ENCODE data around the gene TEKT4.
A peak's percentile ranks its signal among the peaks of the same experiment; 100 is the strongest.
"Not testable (repeated sequence)": the region's sequence is repeated elsewhere in the genome, so short reads cannot be mapped to it uniquely, and the experiment has no call there.

The TEKT4 gene

DNA sequence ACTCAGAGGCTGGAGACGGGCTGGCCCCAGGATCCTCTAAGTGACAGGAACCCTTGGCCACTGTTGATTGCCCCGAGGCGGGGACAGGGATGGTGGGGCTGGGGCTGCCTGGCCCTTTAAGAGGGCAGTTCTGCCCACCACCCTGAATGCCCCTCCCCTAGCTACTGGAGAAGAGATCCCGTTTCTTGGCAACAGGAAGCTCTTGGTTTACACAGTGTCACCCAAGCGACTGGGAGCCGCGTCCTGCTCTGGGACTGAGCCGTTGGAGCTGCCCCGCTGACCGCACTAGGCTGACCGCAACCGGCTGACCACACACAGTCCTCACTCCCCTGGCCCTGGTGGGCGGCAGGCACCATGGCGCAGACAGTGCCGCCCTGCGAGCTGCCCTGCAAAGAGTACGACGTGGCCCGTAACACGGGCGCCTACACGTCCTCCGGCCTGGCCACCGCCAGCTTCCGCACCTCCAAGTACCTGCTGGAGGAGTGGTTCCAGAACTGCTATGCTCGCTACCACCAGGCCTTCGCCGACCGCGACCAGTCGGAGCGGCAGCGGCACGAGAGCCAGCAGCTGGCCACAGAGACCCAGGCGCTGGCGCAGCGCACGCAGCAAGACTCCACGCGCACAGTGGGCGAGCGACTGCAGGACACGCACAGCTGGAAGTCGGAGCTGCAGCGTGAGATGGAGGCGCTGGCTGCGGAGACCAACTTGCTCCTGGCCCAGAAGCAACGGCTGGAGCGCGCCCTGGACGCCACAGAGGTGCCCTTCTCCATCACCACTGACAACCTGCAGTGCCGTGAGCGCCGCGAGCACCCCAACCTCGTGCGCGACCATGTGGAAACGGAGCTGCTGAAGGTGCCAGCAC, at the start of gene TEKT4:
Gene TEKT4, plus strand, starts transcription at position 205 of the 862 bp plus-strand sequence. Its CDS starts 150 bp downstream, at position 355.
- DNase-seq (ENCODE audit: low spot score) = no peak

- not testable (repeated sequence) for DNase-seq (ENCODE audit: low spot score)
Observed at GRCh38 chr2:94839224-94839623, 32.0 kb upstream of the TEKT4 start.

- DNase-seq (ENCODE audit: low spot score) = peak; percentile 16
Observed at GRCh38 chr2:94856856-94857255, 14.4 kb upstream of the TEKT4 start.

DNA sequence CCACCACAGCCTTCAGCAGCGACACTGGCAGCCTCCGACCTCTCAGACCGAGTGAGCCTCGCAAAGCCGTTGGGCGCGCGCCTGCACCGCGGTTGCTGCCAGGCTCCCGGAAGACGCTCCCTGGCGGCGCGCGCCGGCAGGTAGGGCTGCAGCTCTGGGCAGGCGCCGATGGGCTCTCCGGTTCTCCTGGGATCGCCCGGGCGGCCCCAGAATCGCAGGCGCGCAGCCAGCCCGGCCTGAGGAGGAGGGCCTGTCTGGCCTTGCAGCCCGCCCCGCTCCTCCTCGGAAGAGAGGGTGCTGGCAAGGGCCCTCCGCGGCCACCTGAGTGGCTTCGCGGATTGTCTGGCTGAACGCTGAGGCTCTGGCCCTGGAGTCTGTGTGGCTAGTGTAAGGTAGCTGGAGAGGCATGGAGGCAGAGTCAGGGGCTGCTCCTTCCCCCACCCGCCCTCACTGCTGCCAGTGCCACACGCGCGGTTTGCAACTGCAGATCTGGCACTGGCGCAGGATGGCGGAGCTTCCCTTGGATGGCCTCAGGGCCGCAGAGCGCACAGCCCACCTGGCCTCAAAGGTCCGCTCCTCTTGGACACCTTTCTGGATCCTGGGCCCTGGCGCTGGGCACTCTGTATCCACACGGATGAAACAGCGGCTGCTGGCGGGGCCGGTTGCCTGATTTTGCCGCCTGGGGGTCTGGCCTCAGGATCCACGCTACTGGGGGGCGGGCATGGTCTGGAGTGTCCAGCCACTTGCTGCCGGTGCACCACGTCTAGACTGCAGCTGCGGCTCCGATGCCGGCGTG, 13.7 kb upstream of the TEKT4 start:
- DNase-seq (ENCODE audit: low spot score) = peak; percentile 43

GRCh38 chr2:94858163-94858888, 12.9 kb upstream of the TEKT4 start:
- DNase-seq (ENCODE audit: low spot score) = peak; percentile 20

DNA sequence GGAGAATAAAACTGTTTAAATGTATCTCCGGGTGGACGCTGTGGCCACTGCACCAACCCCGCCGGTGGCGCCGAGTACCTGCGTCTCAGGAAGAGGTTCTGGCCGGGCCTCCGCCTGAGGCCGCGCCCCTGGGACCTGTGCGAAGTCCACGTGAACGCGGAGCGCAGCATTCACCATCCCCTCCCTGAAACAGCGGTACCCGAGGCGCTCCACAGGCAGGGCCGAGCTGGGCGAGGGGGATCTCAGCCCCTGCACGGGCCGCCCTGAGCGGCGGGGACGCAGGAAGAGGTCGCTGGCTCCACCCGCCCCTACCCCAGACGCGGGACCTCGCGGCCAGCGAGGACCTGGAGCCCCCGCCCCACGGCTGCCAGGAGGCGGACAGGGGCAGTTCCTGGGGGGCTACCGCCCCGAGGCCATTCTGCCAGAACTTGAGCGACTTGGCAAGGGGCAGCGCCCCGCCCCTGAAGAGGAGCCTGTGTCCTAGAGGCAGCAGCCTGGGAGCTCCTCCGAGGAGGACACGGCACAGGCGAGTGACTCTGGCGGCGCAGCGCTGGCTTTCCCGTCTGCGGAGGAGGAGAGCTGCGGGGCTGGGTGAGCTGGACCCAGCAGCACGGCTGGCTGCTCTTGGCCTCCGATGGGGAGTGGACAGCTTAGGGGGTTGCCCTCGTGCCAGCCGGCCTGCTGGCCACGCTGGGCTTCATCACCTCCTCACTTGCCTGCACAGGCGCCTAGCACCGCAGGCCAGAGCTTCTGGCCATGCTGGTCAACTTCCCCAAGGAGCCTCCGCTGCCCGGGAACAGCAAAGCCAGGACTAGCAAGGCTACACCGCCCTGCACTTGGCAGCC, 9.7 kb upstream of the TEKT4 start:
- peak; percentile 14 for DNase-seq (ENCODE audit: low spot score)

- DNase-seq (ENCODE audit: low spot score) = peak; percentile 12
Observed at GRCh38 chr2:94862903-94863302, 8.3 kb upstream of the TEKT4 start.

GRCh38 chr2:94869131-94869530, 2.1 kb upstream of the TEKT4 start:
- no peak for DNase-seq (ENCODE audit: low spot score)

- no peak for DNase-seq (ENCODE audit: low spot score)
Observed at GRCh38 chr2:94869552-94870439, 1.4 kb upstream of the TEKT4 start.

DNA sequence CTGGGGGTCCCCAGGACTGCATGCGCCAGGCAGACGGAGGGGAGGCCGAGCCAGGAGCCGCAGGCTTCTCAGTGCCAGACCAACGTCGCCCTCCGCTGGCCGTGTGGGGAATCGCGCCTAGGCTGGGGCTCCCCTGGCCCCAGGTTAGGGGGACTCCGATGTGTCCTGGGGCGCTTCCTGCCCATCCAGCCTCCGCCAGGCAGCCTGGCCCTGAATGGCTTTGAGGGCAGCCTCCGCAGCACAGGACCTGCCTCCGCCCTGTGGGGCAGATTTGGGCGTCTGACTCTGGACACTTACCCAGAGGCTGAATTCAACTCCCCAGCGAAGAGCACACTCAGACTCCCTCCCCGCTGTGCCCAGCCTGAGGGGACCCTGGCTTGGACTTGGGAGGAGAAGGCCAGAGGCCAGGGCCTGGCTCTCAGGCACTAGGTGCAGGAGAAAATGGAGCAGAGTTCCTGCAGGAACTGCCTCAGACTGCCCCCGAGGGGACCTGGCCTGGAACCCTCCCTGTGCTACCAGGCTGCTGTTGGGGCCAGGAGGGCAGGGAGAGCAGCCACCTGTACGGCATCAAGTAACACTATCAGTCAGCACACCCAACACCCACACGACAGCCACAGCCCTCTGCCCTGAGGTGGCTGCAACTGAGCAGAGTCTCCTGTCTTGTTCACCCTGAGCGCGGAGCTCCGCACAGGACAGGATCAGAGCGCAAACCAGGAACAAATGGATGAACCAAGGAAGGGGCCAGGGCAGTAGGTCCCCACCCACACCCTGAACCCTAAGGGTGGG, 597 bp upstream of the TEKT4 start:
- no peak for DNase-seq (ENCODE audit: low spot score)

GRCh38 chr2:94872088-94872618, 923 bp downstream of the TEKT4 start:
- DNase-seq (ENCODE audit: low spot score) = peak; percentile 22

- DNase-seq (ENCODE audit: low spot score) = no peak
Observed at GRCh38 chr2:94872676-94873361, 1.6 kb downstream of the TEKT4 start.

DNA sequence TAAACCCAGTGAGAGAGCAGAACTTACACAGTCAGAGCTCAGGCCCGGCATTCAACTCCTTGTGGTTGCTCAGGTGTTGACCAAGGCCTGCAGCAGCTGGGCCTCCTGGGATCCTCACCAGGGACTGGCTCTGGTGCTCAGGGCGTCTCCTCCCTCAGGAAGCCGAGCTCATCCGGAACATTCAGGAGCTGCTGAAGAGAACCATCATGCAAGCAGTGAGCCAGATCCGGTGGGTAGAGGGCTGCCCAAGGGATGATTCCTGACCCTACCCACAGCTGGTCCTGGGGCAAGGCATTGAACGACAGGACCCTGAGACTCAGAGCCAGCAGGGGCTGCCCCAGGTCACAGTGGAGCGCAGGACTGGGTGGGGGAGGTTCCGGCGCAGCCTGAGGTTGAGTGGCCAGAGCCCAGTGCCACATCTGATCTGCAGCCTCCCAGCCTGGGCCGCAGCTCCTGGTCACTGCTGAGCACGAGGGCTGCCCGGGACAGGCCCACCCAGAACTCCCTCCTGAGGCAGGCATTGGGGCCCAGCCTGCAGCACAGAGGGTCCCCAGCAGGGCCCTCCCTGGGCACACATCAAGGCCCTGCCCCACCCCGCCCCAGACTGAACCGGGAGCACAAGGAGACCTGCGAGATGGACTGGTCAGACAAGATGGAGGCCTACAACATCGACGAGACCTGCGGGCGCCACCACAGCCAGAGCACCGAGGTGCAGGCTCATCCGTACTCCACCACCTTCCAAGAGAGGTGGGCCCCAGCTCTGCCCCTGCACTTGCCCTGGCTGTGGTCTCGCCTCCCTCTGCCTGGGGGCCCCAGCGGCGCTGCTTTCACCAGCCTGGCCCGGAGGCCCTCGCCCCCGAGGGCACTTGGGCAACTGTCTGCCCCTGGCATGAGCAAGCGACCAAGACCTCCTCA, 2.4 kb downstream of the TEKT4 start:
- DNase-seq (ENCODE audit: low spot score) = no peak

GRCh38 chr2:94874277-94874997, 3.2 kb downstream of the TEKT4 start:
- peak; percentile 51 for DNase-seq (ENCODE audit: low spot score)

DNA sequence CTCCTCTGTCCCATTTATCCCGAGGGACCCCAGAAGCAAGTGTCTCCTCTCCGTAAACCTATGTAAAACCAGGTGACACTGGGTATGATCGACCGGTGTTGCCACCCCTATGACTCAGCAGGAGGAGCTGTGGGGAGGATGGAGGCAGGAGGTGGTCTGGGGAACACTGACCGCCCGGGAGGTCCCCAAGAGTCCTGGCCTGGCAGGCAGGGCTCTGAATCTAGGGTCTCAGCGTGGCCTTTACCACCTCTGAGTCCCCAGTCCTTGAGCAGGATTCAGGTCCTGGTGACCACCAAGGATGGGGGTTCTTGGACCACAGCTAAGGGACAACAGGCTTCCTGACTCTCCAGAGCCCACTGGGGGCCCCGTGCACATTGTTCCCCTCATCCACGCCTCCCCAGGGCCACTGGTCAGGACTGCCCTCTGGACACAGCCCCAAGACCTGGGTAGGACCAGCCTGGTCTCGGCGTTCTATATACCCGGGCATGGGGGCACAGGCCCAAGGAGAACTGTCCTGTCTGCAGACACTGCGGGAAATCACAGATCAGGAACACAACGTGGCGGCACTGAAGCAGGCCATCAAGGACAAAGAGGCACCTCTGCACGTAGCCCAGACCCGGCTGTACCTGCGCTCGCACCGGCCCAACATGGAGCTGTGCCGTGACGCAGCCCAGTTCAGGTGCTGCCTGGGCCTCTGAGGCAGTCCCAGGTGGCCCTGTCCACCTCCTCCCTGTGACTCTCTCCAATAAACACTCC, 4.0 kb downstream of the TEKT4 start:
- no peak for DNase-seq (ENCODE audit: low spot score)

DNA sequence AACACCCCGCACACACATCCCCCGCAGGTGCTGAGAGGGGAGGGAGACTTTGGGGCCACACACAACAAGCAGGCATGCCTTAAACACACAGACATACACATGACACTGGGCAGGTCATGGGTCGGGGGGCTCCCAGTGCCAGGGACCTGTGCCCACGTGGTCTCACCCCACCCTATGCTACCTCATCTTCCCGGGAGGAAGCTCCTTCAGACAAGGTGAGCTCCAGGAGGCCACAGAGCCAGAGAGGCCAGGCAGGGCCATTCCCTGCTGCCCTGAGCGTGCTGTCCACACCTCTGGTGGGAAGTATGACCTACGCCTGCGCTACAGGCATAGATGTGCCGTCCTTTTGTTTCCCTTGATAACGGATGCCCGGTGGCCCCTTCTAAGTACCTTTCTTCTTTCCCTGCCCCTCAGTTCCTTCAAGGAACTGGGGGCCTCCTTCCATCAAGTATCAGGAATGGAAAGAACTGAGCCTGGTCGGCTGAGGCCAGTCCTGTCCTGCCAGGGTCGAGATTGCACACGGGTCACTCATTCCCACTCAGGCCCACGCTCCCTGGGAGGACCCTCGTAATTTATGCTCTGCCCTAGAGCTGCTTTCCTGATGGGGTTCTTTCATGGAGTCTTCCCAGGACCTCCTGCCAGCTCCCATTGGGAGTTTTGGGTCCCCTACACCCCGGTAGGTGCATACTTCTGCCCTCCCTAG, 4.7 kb downstream of the TEKT4 start:
- no peak for DNase-seq (ENCODE audit: low spot score)
